NK-92 (cell line): ENCODE data around the gene ZBTB6.

ENCODE experiments used
- DNase-seq: peaks from one replicate; lab custom pipeline; 2025; ENCODE audit not compliant: unreplicated experiment; lab: John Stamatoyannopoulos, UW

The ZBTB6 gene

DNA sequence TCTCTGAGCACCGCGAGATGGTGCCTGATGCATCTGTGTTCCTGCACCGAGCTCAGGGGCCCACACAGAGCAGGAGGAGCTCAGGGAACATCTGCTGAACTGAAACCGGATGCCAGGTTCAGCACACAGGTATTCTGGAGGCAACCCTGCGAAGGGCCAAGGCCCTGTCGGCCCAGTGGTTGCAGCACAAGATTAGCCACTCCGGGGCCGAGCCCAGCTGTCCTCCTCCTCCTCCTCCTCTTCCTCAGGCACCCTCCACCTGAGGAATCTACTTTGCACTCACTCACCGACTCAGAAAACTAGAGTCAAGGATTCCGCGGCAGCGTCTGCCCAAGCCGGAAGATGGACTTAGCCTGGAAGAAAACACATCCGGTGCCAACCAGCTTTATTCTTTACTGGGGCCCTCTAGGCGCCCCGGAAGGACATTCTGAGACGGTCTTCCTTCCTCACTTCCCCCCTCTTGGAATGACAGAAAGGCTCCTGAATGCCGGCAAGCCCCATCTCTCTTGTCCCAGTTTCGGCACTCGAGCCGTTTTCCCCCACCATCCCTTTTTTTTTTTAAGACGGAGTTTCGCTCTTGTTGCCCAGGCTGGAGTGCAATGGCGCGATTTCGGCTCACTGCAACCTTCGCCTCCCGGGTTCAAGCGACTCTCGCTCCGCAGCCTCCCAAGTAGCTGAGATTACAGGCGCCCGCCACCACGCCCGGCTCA, at the start of gene ZBTB6:
TSS of gene ZBTB6 (minus strand) at position 360 of the 710 bp plus-strand sequence. CDS start 1,251 bp downstream, outside the sequence.
- DNase-seq: no peak

DNA sequence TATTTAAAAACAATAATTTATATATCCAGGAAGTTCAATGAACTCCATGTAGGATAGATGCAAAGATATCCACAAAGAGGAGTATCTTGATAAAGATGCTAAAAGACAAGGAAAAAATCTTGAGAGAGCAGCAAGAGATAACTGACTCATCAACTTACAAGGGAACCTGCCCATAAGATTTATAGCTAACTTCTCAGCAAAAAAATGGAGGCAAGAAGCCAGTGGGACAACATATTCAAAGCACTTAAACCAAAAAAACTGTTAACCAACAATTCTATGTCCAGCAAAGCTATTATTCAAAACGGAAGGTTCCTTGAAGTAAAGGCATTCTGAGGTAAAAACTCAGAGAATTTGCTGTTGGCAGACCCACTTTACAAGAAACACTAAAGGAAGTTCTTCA, 48.0 kb upstream of the ZBTB6 start:
- DNase-seq: no peak

- DNase-seq: no peak
Measured at GRCh38 chr9:122955961-122956360, 42.8 kb upstream of the ZBTB6 start.

DNA sequence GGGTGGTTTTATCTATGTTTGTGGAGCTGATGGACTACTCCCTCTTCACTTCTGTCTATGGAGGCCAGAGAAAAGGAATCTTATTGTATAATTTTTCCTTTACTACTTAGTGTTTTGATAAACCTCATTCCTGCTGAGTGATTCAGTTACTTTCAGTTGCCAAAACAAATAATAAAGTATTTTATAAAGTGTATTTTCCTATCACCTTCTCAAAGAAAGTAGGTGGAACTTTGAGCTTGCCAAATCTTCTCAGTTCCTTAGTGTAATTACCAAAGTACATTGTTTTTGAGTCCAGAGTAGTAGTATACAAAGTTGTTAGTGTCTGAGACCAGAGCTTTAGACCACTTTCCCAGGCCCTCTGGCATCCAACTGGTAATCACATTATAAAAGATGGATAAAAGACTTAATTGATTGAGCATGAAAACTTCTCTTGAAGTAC, 41.1 kb upstream of the ZBTB6 start:
- no peak for DNase-seq

- DNase-seq: no peak
Measured at GRCh38 chr9:122951056-122951455, 37.9 kb upstream of the ZBTB6 start.

GRCh38 chr9:122950263-122950662, 37.1 kb upstream of the ZBTB6 start:
- DNase-seq: no peak

DNA sequence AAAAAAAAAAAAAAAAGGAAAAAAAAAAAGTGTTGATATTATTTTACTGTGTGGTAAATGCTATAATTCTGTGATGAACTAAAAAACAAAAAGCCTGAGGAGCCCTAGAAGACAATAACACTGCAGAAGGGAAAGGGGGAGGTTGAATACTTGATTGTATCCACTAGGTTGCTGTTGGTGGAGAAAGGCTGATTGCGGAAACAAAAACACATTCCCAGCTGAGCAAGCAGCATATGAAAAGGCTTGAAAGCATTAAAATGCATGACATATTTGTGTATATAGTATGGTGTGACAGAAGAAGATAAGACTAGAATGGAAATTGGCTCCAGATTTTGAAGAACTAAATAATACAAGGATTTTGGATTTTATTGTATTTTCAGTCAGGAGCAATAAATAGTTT, 36.6 kb upstream of the ZBTB6 start:
- DNase-seq: no peak

DNA sequence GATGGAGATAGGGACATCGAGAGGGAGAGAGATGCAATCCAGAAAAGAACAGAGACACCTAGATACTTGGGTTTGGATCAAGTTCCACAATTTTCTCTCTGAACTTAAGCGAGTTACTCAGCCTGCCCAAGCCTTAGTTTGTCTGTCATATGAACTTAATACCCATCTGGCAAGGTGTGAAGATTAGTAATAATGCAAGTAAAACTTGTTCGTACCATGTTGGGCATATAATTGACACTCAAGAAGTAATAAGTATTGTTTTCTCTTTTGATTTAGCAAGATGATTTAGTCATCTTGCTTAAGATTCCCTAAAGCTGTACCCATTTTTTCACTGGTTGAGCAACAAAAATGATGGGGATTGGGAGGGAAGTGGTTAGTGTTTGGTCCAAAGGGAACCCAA, 35.2 kb upstream of the ZBTB6 start:
- no peak for DNase-seq

GRCh38 chr9:122946461-122947005, 33.4 kb upstream of the ZBTB6 start:
- no peak for DNase-seq

DNA sequence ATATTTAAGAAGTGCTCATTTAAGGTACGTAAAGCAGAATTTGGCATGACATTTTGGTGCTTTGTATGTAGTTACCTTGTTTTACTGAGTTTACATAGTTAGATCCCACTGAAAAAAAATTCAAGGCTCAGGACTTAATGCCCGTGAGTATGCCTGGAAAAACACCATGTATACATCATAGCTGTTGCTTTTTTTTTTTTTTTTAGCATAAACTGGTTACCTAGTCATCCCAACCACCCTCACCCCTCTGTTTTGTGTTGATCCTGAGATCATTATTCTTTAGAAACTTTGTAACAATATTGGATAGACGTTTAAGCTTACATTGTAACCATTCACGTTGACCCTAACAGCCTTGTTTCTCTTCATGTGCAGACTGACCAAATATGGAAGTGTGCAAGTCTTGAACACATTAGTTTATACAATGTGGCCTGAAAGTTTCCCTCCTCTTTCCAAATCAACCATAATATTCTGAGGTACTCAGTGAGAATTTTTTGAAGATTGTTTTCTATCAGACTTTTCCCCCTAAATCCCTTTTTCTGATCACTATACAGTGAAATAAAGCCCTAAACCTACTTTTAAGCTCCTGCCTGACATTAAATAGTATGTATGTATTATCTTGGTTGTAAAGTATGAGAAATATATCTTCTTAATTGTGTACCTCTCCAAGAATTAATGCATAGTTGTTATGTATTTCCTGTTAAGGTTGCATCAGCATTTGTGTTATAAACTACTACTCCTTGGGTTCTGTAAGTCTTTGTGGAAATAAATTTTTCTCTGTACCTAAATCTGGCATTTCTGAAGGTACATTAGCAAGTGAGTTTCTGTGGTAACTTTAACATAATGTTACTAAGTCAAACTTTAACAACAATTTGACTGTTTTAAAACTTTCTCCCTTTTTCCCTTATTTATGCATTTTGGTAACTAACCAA, 32.1 kb upstream of the ZBTB6 start:
- DNase-seq: no peak

GRCh38 chr9:122941582-122942234, 28.6 kb upstream of the ZBTB6 start:
- DNase-seq: no peak

DNA sequence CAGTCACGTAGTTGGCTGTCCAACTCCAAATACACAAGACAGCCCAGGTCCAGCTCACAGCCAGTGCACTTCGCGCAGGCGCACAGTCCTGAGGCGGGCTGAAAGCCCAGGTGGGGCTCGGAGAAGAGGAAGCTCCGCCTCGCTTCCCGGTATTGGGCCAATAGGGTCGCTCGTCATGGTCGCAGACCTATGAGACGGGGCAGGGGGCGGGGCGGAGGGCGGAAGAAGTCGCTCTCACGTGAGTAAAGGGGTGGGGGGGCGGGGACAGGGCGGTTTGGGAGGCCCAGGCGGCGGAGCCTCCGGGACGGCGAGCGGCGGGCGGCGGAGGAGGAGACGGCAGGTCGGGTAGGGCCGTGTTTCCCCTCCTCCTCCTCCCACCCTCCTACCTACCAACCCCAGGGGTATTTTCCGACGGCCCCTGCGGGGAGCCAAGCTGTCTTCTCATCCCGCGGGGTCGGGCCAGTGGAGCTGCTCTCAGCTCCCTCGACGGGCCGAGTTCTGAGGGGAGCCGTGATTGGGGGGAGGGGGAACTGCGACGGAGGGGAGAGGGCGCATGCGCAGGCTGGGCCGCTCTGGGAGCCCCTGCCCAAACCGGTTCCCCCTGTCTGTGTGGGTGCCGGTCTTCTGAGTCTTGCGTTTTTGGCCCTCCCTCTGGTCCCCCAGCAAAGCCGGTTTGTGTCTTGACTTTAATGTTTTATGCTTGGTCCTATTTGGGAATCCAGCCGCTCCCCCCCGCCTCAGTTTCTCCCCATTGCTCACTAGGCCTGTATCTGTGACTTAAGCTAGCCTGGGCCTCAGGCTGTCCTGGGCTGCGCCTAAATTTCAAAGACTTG, 27.8 kb upstream of the ZBTB6 start, which contains the start of gene RABGAP1:
TSS of gene RABGAP1 (plus strand) at position 272 of the 833 bp plus-strand sequence. CDS start 16,040 bp downstream, outside the sequence.
- DNase-seq: peak; percentile 89

GRCh38 chr9:122940454-122940748, 27.3 kb upstream of the ZBTB6 start:
- DNase-seq: no peak

- no peak for DNase-seq
Measured at GRCh38 chr9:122939601-122940000, 26.5 kb upstream of the ZBTB6 start.

- DNase-seq: no peak
Measured at GRCh38 chr9:122936883-122937282, 23.8 kb upstream of the ZBTB6 start.

DNA sequence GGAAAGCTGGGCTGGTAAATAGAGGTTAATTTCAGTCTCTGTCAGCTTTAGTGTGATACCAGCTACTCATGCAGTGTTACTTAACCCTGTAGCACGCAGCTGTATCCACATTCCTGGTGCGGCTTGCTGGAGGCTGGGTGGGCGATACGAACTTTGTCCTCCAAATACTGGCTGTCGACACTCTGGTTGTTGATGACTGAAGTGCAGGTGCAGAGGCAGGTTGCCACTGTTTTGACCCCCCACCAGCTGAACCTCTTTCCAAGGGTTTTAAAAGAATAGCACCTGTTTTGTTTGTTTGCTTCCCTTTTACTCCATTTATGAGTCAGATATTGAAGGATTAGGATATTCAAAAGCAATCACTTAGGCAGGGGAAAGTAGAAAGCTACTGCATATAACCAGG, 23.3 kb upstream of the ZBTB6 start:
- no peak for DNase-seq

DNA sequence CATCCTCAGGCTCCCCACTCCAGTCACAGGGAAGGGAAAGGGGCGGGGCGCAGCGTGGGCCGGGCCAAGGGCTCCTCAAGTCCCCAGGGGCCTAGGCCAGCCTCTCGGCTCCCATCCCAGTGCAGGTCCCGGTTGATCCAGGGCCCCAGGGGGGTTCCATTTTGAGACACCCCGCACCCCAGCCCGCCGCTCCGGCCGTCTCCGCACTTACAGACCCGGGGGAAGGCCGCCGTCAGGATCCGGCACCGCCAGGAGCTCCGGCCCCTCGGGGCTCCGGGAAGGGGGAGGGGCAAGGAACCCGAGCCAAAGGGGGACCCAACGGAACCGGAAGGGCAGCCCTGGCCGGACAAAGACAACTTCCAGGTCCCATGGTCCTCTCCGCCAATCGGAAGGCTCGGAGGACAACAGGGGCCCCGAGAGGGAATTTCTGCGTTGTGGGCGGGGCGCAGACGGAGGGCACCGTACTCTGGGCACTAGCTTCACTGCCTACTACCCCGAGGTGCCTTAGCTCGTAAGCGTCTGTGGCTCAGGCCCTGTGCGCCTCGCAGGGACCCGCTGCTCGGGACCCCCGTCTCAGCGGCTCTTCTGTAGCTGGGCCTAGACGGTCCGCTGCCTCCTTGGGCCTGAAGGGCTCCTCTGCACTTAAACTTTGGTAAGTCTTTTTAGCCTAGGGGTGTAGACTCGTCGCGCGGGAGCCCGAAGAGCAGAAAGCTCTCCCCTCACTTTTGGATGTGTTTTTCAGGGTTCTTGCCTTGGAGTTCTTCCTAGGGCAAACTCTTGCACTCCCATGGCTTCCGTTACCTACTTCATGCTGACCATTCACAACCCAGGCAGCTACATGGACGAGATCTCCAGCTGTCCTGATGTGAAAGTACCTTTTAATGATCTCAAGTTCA, 18.4 kb upstream of the ZBTB6 start, which contains the start of gene ZBTB26:
TSS of gene ZBTB26 (minus strand) at position 287 of the 896 bp plus-strand sequence. CDS start 11,578 bp downstream, outside the sequence.
- peak; percentile 65 for DNase-seq

DNA sequence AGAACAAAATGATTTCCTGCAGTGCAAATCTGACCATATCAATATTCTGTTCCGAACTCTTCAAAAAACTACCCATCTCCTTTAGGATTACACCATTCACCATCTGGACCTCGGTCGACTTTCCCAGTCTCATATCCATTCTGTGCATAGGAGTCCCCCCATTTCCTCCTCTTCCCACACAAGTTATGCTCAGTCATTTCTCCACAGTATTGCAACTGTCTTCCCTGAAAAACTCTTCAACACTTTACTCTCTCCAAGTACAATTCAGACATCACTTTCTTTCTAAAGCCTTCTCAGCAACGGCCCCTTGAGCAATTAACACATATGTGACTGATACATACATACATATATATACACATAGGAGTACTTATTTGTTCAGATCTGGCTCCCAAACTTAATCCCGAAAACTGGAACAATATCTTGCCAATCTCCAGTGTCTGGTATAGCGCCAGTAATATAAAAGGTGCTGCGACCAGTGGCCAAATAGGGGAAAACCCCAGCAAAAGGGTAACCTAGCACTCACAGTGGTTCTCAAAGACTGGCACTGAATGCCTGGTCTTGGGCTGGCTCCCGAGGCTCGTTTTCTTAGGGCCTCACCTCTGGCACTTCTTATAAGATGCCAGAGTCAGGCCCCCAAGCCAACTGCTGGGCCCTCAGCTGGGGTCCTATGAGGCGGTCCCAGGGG, 17.6 kb upstream of the ZBTB6 start:
- no peak for DNase-seq
